Hepatocyte (in vitro differentiated cells): ENCODE data around the gene PARP6. TPM values are rescaled to one million over a fixed set of nuclear protein-coding genes. Genes with fewer than 3 reads are reported as not detected.

ENCODE experiments used
- DNase-seq: peaks from one replicate; pipeline ENCODE4 v3.0.0-alpha.2; 2016; ENCODE audit warnings: low spot score
- H2AFZ ChIP-seq: fragments of 200-600 bp; sonication (generic); 2 replicates; pipeline ENCODE4 v1.6.0; 2016; ENCODE audit warnings: antibody characterized with exemption, mild to moderate bottlenecking
- H3K27ac ChIP-seq: fragments of 200-600 bp; sonication (generic); 2 replicates; pipeline ENCODE4 v1.5.1; 2016; ENCODE audit warnings: mild to moderate bottlenecking
- H3K27me3 ChIP-seq: fragments of 200-600 bp; sonication (generic); 2 replicates; pipeline ENCODE4 v1.6.1; 2016
- H3K36me3 ChIP-seq: fragments of 200-600 bp; sonication (generic); replicated peaks from 2 replicates; pipeline ENCODE4 v1.5.1; 2016; ENCODE audit warnings: low read depth; ENCODE audit not compliant: insufficient read depth
- H3K4me1 ChIP-seq: fragments of 200-600 bp; sonication (generic); 2 replicates; pipeline ENCODE4 v1.5.1; 2016; ENCODE audit warnings: mild to moderate bottlenecking, moderate library complexity; ENCODE audit not compliant: insufficient read depth
- H3K4me2 ChIP-seq: fragments of 200-600 bp; sonication (generic); 2 replicates; pipeline ENCODE4 v1.6.0; 2016
- H3K4me3 ChIP-seq: fragments of 200-600 bp; sonication (generic); 2 replicates; pipeline ENCODE4 v1.5.1; 2016; ENCODE audit warnings: mild to moderate bottlenecking
- H3K79me2 ChIP-seq: fragments of 200-600 bp; sonication (generic); 2 replicates; pipeline ENCODE4 v1.6.0; 2017; ENCODE audit warnings: mild to moderate bottlenecking
- H3K9me2 ChIP-seq: fragments of 200-600 bp; sonication (generic); replicated peaks from 2 replicates; pipeline ENCODE4 v1.6.0; 2017; ENCODE audit warnings: mild to moderate bottlenecking; ENCODE audit not compliant: insufficient read depth
- H3K9me3 ChIP-seq: fragments of 200-600 bp; sonication (generic); 2 replicates; pipeline ENCODE4 v1.5.1; 2016; ENCODE audit warnings: low read depth, mild to moderate bottlenecking
- H4K20me1 ChIP-seq: fragments of 200-600 bp; sonication (generic); 2 replicates; pipeline ENCODE4 v1.6.0; 2016; ENCODE audit warnings: mild to moderate bottlenecking; ENCODE audit not compliant: insufficient read depth, poor library complexity, severe bottlenecking
- CTCF ChIP-seq: fragments of 200-600 bp; sonication (generic); IDR thresholded peaks from 2 replicates; pipeline ENCODE4 v1.5.1; 2016; ENCODE audit warnings: antibody characterized with exemption, mild to moderate bottlenecking; ENCODE audit not compliant: poor library complexity
- EZH2 ChIP-seq: fragments of 200-600 bp; sonication (generic); IDR thresholded peaks from 2 replicates; pipeline ENCODE4 v1.6.1; 2016; ENCODE audit warnings: antibody characterized with exemption, mild to moderate bottlenecking, borderline replicate concordance
- EZH2phosphoT487 ChIP-seq: fragments of 200-600 bp; sonication (generic); IDR thresholded peaks from one replicate; pipeline ENCODE4 v1.6.1; 2018; ENCODE audit warnings: antibody characterized with exemption, mild to moderate bottlenecking, low read depth, moderate library complexity; ENCODE audit not compliant: unreplicated experiment, severe bottlenecking
- WGBS: methylation state at CpG from one replicate; pipeline ENCODE4 v1.1.6; 2016; ENCODE audit warnings: low lambda C conversion rate; ENCODE audit errors: missing lambda C conversion rate; 5-methylcytosine and 5-hydroxymethylcytosine counted together
- polyA plus RNA-seq: library from polyadenylated mRNA; unstranded; fragments of >200 nt; fragmentation: Nextera tagmentation; extraction: Ambion mirVana; gene quantifications from 2 replicates; pipeline ENCODE4 v1.2.1, GENCODE V29; 2016
- total RNA-seq: library from RNA; depleted of rRNA; stranded (reverse); fragments of >200 nt; gene quantifications from 2 replicates; pipeline ENCODE4 v1.2.3, GENCODE V29; 2014

The PARP6 gene
- total and polyA plus RNA-seq, 2 experiments from 2014 or later, result 57.1 to 61.4 TPM

GRCh38 chr15:72198356-72199204 lies 73.8 kb downstream of the PARP6 start:
- Histone ChIP-seq H3K4me1 (no peaks in the 10 kb centered on the region), H3K79me2 (no peaks in the 10 kb centered on the region), H3K9me2 (no peaks in the 10 kb centered on the region), H3K4me3 (no peak overlapping the region), H3K4me2 (no peak overlapping the region), H3K9me3 (no peaks in the 10 kb centered on the region), H3K27ac (no peak overlapping the region), H2AFZ (no peak overlapping the region), H3K36me3 (no peaks in the 10 kb centered on the region), H3K27me3 (peaks cover 13% of the 10 kb centered on the region), H4K20me1 (no peaks in the 10 kb centered on the region)
- WGBS, result 74% methylated on average over 11 of the region's 11 CpGs
- TF ChIP-seq CTCF (no peak), EZH2 (no peak), EZH2phosphoT487 (no peak)
- no peak for DNase-seq

GRCh38 chr15:72197460-72198355 lies 74.6 kb downstream of the PARP6 start, which contains the start of gene GRAMD2A:
TSS of gene GRAMD2A (minus strand) at chr15:72197787.
- Histone ChIP-seq H3K9me2 (no peaks in the 10 kb centered on the region), H3K9me3 (no peaks in the 10 kb centered on the region), H3K79me2 (no peaks in the 10 kb centered on the region), H2AFZ (peak within 1 kb of the TSS; percentile 68), H3K4me1 (no peaks in the 10 kb centered on the region), H3K36me3 (no peaks in the 10 kb centered on the region), H3K4me2 (peak within 1 kb of the TSS; percentile 91), H3K4me3 (peak within 1 kb of the TSS; percentile 36), H3K27me3 (peaks cover 13% of the 10 kb centered on the region), H4K20me1 (no peaks in the 10 kb centered on the region), H3K27ac (no peak within 1 kb of the TSS)
- TF ChIP-seq EZH2phosphoT487 (no peak), EZH2 (no peak), CTCF (no peak)
- WGBS, result 25% methylated on average over 33 of the region's 83 CpGs
- peak; percentile 59 for DNase-seq

GRCh38 chr15:72197041-72197459 lies 75.3 kb downstream of the PARP6 start:
- no peaks in the 10 kb centered on the region for H3K36me3 ChIP-seq
- H2AFZ ChIP-seq, result peak overlapping the region; percentile 68
- TF ChIP-seq EZH2phosphoT487, result no peak
- TF ChIP-seq EZH2, result no peak
- no peak for TF ChIP-seq CTCF
- no peaks in the 10 kb centered on the region for H3K4me1 ChIP-seq
- H3K27ac ChIP-seq, result no peak overlapping the region
- no peaks in the 10 kb centered on the region for H4K20me1 ChIP-seq
- peak overlapping the region; percentile 36 for H3K4me3 ChIP-seq
- 10% methylated on average over 35 of the region's 35 CpGs for WGBS
- peaks cover 13% of the 10 kb centered on the region for H3K27me3 ChIP-seq
- no peaks in the 10 kb centered on the region for H3K9me2 ChIP-seq
- H3K4me2 ChIP-seq, result peak overlapping the region; percentile 91
- H3K9me3 ChIP-seq, result no peaks in the 10 kb centered on the region
- no peaks in the 10 kb centered on the region for H3K79me2 ChIP-seq
- DNase-seq, result no peak
